ENCODE results near the gene ANKRD10.
"Not testable (repeated sequence)": the region's sequence is repeated elsewhere in the genome, so short reads cannot be mapped to it uniquely, and the experiment has no call there.

The ANKRD10 gene

DNA sequence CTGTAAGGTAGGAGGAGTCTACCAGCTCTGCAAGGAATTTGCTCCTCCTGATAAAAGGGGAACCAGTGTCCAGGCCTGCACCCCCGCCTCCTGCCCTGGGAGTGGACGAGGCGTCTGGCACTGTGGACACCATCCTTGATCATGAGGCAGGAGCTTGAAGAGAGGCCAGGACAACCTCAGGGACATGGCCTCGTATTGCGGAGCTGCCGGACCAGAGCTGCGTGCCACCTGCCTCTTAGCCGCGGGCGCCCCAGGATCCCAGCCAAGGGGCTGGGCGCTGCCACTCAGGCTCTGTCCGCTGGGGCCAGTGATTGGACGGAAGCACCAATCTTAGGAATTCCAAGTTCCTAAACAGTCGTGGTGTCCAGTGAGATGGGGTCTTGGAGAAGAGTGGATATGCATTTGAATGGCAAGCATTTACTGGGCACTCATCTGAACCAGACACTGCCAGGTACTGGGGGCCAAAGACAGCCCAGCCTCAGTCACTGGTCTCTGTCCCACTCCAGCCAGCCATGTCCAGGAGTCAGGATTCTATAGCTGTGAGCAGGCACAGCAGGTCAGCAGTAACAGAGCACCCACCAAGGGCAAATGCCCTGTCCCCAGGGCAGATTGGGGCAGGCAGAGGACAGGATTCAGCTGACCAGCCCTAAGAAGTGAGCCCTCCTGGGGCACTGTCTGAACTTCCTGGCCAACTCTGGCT lies 39.1 kb upstream of the ANKRD10 start:
- Histone ChIP-seq H3K27me3 (ENCODE audit: control insufficient read depth, low read length) (no peaks in the 10 kb centered on the region), H4K20me1 (ENCODE audit: control insufficient read depth, insufficient read depth, low read depth, low read length) (no peaks in the 10 kb centered on the region), H3K27ac (ENCODE audit: low read depth, low read length) (no peak overlapping the region), H3K9me3 (ENCODE audit: control insufficient read depth, insufficient read depth, low read length) (no peaks in the 10 kb centered on the region), H3K36me3 (ENCODE audit: control insufficient read depth, low read length) (no peaks in the 10 kb centered on the region), H3K4me1 (ENCODE audit: control insufficient read depth, low read length) (no peaks in the 10 kb centered on the region), H3K9me2 (replicated peaks; ENCODE audit: control insufficient read depth, low read length) (no peaks in the 10 kb centered on the region), H3F3A (ENCODE audit: control insufficient read depth, insufficient read depth) (no peaks in the 10 kb centered on the region), H3K79me2 (ENCODE audit: control insufficient read depth, low read length) (no peaks in the 10 kb centered on the region), H3K4me2 (ENCODE audit: low read length) (no peak overlapping the region), H3K4me3 (ENCODE audit: low read length) (no peak overlapping the region)
- TF ChIP-seq EZH2phosphoT487 (IDR thresholded peaks at IDR 0.05; ENCODE audit: borderline replicate concordance, low read length) = no peak
- TF ChIP-seq, protein P1, sequence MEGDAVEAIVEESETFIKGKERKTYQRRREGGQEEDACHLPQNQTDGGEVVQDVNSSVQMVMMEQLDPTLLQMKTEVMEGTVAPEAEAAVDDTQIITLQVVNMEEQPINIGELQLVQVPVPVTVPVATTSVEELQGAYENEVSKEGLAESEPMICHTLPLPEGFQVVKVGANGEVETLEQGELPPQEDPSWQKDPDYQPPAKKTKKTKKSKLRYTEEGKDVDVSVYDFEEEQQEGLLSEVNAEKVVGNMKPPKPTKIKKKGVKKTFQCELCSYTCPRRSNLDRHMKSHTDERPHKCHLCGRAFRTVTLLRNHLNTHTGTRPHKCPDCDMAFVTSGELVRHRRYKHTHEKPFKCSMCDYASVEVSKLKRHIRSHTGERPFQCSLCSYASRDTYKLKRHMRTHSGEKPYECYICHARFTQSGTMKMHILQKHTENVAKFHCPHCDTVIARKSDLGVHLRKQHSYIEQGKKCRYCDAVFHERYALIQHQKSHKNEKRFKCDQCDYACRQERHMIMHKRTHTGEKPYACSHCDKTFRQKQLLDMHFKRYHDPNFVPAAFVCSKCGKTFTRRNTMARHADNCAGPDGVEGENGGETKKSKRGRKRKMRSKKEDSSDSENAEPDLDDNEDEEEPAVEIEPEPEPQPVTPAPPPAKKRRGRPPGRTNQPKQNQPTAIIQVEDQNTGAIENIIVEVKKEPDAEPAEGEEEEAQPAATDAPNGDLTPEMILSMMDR (IDR thresholded peaks at IDR 0.05; ENCODE audit: low read depth, low read length, poor library complexity, severe bottlenecking) = no peak

DNA sequence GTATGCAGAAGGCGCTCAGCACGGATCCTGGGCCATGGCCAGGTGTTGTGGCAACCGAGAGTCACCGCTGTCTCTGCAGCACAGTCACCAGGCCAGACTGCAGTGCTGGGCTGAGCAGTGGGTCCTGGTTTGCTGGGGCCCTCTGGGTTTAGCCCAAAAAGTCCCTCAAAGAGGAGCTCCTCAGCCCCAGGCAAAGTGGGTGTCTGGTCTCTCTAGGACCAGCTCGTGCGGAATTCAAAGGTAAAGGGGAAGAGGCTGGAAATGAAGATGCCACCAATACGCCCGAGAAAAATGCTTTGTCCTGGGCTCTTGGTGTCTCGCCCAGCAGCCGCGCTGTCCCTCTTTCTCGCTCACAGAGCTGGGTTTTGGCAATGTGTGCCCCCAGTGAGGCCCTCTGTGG lies 38.5 kb upstream of the ANKRD10 start:
- Histone ChIP-seq H3F3A (ENCODE audit: control insufficient read depth, insufficient read depth) (no peaks in the 10 kb centered on the region), H3K9me2 (replicated peaks; ENCODE audit: control insufficient read depth, low read length) (no peaks in the 10 kb centered on the region), H3K4me1 (ENCODE audit: control insufficient read depth, low read length) (no peaks in the 10 kb centered on the region), H3K79me2 (ENCODE audit: control insufficient read depth, low read length) (no peaks in the 10 kb centered on the region), H3K9me3 (ENCODE audit: control insufficient read depth, insufficient read depth, low read length) (no peaks in the 10 kb centered on the region), H3K4me3 (ENCODE audit: low read length) (no peak overlapping the region), H3K4me2 (ENCODE audit: low read length) (no peak overlapping the region), H3K27me3 (ENCODE audit: control insufficient read depth, low read length) (no peaks in the 10 kb centered on the region), H3K36me3 (ENCODE audit: control insufficient read depth, low read length) (no peaks in the 10 kb centered on the region), H4K20me1 (ENCODE audit: control insufficient read depth, insufficient read depth, low read depth, low read length) (no peaks in the 10 kb centered on the region; the same call in 1 of the 2 replicates), H3K27ac (ENCODE audit: low read depth, low read length) (no peak overlapping the region)
- no peak for TF ChIP-seq EZH2phosphoT487 (IDR thresholded peaks at IDR 0.05; ENCODE audit: borderline replicate concordance, low read length)
- TF ChIP-seq, protein P1 (IDR thresholded peaks at IDR 0.05; ENCODE audit: low read depth, low read length, poor library complexity, severe bottlenecking) = no peak

DNA sequence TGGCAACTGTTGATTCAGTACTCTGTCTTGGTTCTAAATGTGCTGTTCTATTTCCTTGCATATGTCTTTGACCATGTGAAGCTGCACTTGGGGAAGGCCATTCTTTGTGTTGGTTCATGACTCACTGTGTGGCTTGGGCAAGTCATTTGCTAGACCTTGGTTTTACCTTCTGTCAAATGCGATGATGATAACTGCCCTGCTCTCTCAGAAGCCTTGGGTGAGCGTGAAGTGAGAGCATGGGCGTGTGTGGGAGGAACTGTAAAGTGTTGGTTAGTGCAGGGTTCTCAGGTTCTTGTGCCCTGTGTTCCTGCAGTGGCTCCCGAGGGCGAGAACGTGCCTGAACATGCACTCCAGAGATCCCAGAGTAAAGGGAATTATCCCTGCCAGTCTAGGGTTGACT lies 37.3 kb upstream of the ANKRD10 start:
- H3K4me2 ChIP-seq (ENCODE audit: low read length); H3K27ac ChIP-seq (ENCODE audit: low read depth, low read length); H3K9me2 ChIP-seq (replicated peaks; ENCODE audit: control insufficient read depth, low read length); H3K36me3 ChIP-seq (ENCODE audit: control insufficient read depth, low read length); H3K79me2 ChIP-seq (ENCODE audit: control insufficient read depth, low read length); H3K27me3 ChIP-seq (ENCODE audit: control insufficient read depth, low read length); H3K9me3 ChIP-seq (ENCODE audit: control insufficient read depth, insufficient read depth, low read length); H4K20me1 ChIP-seq (ENCODE audit: control insufficient read depth, insufficient read depth, low read depth, low read length); H3K4me1 ChIP-seq (ENCODE audit: control insufficient read depth, low read length); H3K4me3 ChIP-seq (ENCODE audit: low read length); H3F3A ChIP-seq (ENCODE audit: control insufficient read depth, insufficient read depth): not testable (repeated sequence)

DNA sequence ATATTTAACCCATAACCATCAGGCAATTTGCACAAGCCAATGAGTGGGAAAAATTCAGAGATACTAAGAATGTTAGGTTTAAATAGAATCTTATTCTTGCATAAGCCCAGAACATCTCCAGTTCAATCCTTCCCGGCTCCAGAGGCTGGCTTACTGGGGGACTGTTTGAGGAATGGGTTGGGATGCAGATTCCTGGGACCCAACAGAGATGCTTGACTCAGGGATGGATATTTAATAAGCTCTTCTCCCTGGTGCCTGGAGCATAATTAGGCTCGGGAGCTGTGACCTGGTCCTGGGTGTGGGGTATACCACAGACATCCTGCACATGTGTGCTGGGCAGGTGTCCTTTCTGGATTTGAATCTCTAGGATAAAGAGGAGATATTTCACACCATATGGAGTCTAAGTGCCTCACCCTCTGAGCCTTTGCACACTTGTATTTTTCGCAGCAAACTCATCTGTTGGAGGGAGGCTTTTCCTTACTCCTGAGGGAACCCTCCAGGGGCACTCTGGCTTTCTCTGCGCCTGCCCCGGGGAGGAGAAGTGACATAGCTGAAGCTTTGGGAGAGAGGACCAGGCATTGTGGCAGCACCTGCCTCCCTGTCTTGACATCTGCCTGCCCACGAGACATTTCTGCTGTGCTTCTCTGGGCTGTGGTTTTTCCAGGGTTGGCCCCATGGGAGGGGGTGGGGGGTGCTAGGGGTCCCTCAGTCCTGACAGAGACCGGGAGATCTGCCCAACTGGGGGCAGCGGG lies 36.1 kb upstream of the ANKRD10 start:
- Histone ChIP-seq H3K9me3 (ENCODE audit: control insufficient read depth, insufficient read depth, low read length) (no peaks in the 10 kb centered on the region), H3K9me2 (replicated peaks; ENCODE audit: control insufficient read depth, low read length) (no peaks in the 10 kb centered on the region), H3K27me3 (ENCODE audit: control insufficient read depth, low read length) (no peaks in the 10 kb centered on the region), H3K4me1 (ENCODE audit: control insufficient read depth, low read length) (no peaks in the 10 kb centered on the region), H4K20me1 (ENCODE audit: control insufficient read depth, insufficient read depth, low read depth, low read length) (no peaks in the 10 kb centered on the region; the same call in 1 of the 2 replicates), H3K4me2 (ENCODE audit: low read length) (no peak overlapping the region), H3K36me3 (ENCODE audit: control insufficient read depth, low read length) (no peaks in the 10 kb centered on the region), H3K79me2 (ENCODE audit: control insufficient read depth, low read length) (no peaks in the 10 kb centered on the region), H3K27ac (ENCODE audit: low read depth, low read length) (no peak overlapping the region), H3K4me3 (ENCODE audit: low read length) (no peak overlapping the region), H3F3A (ENCODE audit: control insufficient read depth, insufficient read depth) (no peaks in the 10 kb centered on the region)
- no peak for TF ChIP-seq EZH2phosphoT487 (IDR thresholded peaks at IDR 0.05; ENCODE audit: borderline replicate concordance, low read length)
- TF ChIP-seq, protein P1 (IDR thresholded peaks at IDR 0.05; ENCODE audit: low read depth, low read length, poor library complexity, severe bottlenecking) = no peak
